Measurements from ENCODE around the gene YJU2.
"Not testable (repeated sequence)": the region's sequence is repeated elsewhere in the genome, so short reads cannot be mapped to it uniquely, and the experiment has no call there.

The YJU2 gene

DNA sequence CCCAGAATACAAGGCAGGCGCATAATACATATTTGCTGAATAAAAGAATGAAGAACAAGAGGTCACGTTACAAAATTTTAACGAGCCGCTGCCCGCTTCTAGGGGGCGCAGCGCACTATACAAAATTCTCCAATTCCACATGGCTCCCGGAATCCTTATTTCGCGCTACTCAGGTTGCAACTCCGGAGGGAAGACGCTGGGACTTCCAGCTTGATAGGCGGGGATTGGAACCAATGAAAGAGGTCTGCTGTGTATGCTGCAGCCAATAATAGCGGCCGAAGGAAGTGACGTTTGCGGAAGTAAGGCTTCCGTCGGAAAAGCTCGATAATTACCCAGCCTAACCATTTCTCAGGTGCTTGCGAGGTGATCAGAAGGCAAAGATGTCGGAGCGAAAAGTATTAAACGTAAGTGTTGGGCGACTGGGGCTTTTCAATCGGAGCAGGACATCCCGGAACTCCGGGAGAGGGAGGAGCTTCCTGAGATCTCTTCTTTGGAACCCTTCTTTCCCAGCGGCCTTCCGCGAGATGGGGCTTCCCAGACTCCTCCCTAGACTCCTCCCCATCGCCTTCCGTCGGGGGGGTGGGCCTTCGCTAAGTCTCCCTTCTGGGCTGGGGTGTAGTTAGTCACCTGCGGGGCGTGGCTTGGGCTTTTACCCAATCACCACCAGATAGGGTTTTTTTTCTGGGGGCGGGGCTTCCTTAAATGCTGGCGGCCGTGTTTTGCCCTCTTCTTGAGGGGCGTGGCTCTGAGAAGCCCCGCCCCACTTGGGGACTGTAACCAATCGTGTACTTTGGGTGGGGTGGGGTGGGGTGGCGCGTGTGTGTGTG lies at the start of gene YJU2:
TSS of gene YJU2 (plus strand) at position 314 of the 827 bp plus-strand sequence. CDS start at position 381, 67 bp downstream.
- peak; percentile 98 to 99 for DNase-seq (ENCODE audit: low read depth in 2 of 2)

DNA sequence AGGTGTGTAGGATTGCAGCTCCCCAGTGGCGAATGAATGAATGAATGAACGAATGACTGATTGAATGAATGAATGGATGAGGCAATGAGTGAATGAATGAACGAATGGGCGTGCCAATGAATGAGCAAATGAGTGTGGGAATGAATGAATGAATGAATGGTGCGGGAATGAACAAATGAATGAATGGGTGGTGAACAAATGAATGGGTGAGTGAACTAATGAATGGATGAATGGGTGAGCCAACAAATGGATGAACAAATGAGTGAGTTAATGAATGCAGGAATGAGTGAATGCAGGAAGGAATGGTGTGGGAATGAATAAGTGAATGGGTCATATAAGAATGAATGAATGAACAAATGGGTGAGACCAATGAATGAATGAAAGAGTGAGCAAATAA lies 49.7 kb upstream of the YJU2 start:
- no peak for DNase-seq (ENCODE audit: low read depth in 2 of 2)

DNA sequence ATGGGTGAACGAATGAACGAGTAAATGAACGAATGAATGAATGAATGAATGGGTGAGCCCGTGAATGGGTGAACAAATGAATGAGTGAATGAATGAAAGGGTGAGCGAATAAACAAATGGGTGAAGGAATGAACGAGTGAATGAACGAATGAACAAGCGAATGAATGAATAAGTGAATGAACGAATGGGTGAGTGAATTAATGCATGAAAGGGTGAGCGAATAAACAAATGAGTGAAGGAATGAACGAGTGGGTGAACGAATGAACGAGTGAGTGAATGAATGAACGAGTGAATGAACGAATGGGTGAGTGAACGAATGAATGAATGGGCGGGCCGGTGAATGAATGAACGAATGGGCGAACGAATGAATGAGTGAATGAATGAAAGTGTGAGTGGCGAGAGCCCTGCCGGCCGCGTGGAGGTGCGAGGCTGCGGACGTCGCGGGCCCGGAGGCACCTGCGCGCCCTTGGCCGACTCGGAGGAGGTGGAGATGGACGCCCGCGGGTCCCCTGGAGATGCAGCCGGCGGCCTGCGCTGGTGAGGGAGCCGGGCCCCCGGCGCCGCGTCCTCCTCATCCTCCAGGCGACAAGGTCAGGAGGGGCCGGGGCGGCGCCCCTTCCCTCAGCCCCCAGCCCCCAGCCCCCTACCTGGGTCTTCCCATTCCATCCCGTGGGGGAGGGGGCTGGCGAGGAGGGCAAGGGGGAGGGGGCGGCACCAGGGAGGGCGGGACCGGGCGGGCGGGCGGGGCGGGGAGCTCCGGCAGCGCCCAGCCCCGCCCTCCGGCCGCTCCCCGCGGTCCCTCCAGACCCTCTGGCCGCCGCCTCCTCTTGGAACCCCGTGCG lies 49.0 kb upstream of the YJU2 start:
- DNase-seq (ENCODE audit: low read depth in 2 of 2) = no peak

DNA sequence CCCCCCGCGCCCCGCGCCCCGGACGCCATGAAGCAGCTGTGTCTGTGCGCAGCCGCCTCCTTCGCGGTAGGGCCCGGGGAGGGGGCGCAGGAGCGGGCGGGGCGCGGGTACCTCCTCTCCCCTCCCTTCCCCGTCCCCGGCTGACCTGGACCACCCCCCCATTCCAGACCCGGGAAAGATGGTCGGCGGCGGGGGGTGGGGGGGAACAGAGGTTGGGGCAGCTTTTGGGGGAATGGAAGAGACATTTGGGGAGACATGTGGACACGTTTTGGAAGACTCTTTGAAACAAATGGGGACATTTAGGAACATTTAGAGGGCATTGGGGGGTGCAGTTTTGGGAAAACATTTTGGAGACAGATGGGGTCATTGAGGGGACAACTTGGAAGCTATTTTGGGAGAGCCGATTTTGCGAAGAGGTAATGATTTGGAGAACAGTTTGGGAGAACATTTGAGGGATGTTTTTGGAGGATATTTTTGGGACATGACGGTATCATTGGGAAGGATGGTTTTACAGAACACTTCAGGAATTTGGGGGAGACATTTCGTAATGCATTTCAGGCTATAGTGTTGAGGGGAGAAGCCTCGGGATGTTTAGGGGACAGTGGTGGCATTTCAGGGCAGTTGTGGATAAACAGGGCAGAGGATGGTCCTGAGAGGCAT lies 48.3 kb upstream of the YJU2 start:
- DNase-seq (ENCODE audit: low read depth in 2 of 2) = no peak

DNA sequence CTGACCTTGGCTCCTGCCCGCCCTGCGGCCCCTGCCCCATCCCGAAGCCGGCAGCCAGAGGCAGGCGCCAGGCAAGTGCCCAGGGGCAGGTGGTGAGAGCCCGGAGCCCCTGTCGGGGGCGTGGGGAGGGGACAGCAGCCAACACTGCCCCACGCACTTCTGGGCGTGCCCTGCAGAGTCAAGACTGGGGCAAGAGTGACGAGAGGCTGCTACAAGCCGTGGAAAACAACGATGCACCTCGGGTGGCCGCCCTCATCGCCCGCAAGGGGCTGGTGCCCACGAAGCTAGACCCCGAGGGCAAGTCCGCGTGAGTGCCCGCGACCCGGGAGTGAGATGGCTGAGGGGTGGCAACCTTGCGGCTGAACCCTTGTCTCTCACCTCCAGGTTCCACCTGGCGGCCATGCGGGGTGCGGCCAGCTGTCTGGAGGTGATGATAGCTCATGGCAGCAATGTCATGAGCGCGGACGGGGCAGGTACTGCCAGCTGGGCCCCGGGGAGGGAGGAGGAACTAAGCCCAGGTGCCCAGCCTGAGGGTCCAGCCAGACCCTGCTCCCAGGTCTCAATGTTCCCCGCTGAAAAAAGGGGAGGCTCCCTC lies 47.1 kb upstream of the YJU2 start:
- no peak for DNase-seq (ENCODE audit: low read depth in 2 of 2)

DNA sequence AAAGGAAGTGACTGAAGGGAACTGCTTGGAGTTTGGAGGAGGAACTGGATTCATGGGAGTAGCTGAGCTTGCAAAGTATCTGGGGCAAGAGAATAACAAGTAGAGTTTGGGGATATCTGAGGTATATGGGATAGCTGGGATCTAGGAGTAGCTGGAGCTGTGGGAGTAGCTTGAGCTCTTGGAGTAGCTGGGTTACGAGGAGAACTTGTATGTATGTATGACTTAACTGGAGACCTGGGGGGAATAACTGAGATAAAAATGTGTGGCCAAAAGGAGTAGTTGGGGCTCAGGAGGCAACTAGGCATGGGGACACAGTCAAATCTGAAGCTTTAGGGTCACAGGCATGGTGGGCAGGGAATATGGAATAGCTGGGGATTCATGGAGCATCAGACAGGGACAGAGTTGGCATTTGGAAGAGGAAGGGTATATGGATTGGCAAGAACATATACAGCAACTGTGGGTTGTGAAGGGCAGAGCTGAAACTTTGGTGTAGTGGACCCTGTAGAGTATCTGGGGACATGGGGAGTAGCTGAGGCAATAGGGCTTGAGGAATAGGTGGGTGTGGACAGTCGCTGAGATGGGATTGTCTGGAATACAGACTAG lies 45.8 kb upstream of the YJU2 start:
- no peak for DNase-seq (ENCODE audit: low read depth in 2 of 2)

DNA sequence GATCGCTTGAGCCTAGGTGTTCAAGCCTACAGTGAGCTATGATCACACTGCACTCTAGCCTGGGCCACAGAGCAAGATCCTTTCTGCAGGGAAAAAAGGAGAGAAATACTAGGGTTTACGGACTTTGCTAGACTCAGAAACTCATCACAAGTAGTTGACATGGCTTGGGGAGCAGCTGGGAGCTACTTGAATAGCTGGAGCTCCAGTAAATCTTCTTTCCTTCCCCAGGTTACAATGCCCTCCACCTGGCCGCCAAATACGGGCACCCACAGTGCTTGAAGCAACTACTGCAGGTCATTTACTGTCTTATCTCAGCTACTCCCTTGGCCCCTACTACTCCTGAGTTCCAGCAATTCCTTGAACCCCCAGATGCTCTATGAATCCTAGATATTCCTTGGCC lies 45.1 kb upstream of the YJU2 start:
- no peak for DNase-seq (ENCODE audit: low read depth in 2 of 2)

DNA sequence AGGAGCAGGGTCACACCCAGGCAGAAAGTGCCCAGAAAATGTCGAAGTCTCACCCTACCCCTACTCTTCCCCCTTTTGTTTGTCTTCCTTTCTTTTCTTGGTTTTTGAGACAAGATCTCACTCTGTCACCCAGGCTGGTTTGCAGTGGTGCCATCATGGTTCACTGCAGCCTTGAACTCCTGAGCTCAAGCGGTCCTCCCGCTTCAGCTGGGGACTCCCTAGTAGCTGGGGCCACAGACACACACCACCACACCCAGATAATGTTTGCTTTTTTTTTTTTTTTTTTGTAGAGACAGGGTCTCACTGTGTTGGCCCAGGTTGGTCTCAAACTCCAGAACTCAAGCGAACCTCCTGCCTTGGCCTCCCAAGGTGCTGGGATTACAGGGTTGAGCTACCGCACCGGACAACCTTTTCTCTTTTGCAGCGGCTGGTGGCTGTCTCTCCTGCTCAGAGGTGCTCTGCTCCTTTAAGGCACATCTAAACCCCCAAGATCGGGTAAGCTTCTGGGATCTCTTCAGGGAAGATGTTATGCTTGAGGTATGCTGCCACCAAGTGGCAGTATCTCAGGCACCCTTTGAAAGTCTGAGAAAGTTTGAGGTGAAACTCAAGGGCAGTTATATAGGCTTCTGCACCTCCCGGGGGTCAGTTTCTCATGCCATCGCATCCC lies 39.9 kb upstream of the YJU2 start:
- DNase-seq (ENCODE audit: low read depth in 2 of 2) = no peak

DNA sequence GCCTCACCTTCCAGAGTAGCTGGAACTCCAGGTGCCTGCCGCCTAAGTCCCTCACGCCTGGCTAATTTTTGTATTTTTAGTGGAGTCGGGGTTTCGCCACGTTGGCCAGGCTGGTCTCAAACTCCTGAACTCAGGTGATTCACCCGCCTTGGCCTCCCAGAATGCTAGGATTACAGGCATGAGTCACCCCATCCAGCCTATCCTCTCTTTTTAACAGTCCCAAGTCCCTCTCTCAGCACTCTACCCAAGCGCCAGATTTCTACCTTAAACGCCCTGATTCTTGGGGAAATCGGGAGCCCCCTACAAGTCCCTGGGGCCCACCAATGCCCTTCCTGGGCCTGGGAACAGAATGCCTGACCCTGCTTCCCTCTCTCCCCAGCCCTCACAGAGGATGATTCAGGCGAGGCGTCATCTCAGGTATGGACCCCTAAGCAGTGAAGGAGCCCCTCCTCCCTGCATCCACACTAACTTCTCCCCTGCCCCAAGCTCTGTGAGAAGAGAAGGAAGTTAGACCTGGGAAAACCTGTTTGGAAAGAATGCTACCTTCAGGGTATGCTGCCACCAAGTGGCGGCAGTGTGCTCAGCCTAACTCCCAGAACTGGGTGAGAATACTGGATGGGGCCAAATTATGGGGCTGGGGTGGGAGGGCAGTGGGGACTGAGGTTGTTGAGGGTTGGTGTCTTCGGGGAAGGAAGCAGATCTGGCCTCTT lies 38.3 kb upstream of the YJU2 start:
- no peak for DNase-seq (ENCODE audit: low read depth in 2 of 2)

DNA sequence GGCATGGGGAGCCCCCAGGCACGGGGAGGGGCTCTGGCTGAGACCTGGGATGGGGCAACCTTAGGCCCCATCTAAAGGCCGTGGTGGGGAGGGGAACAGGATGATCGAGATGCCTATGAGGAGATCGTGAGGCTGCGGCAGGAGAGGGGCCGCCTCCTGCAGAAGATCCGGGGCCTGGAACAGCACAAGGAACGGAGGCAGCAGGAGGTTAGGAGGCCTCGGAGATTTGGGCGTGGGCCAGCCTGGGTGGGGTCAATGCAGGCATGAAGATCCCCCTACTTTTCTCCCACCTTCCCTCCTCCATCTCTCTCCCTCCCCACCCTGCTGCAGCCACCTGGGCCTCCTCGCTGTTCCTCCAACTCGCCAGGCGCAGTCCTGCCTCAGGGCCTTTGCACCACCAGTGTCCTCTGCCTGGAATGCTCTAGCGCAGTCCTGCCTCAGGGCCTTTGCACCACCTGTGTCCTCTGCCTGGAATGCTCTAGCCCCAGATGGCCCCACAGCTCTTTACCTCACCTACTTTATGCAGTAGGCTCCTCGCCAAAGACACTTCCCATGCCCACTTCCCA lies 36.6 kb upstream of the YJU2 start:
- DNase-seq (ENCODE audit: low read depth in 2 of 2) = no peak

DNA sequence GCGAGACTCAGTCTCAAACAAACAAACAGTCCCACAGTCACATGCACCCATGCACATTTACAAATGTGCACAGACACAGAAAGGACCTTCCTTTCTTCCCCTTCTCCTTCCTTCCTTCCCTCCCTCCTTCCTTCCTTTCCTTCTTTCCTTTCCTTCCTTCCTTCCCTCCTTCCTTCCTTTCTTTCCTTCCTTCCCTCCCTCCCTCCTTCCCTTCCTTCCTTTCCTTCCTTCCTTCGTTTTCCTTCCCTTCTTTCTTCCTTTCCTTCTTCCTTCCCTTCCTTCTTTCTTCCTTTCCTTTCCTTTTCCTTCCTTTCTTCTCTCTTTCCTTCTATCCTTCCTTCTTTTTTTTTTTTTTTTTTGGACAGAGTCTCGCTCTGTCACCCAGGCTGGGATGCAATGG lies 33.8 kb upstream of the YJU2 start:
- DNase-seq (ENCODE audit: low read depth in 2 of 2) = no peak

DNA sequence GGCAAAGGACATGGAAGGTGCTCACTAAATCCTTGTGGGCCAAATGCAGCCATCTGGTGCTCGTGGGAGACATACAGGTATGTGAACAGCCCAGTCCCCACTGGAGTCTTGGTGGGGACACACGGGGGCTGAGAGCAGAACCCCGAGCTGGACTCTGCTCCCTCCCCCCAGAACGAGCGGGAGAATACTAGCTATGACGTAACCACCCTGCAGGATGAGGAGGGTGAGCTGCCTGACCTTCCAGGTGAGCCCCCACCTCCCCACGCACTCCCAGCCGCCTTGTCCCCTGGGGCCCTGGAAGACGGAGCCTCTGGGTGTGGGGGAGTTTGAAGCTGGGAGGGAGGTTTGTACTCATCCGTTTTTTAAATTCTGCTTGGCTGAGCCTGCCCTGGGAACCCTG lies 31.1 kb upstream of the YJU2 start:
- DNase-seq (ENCODE audit: low read depth in 2 of 2) = no peak

DNA sequence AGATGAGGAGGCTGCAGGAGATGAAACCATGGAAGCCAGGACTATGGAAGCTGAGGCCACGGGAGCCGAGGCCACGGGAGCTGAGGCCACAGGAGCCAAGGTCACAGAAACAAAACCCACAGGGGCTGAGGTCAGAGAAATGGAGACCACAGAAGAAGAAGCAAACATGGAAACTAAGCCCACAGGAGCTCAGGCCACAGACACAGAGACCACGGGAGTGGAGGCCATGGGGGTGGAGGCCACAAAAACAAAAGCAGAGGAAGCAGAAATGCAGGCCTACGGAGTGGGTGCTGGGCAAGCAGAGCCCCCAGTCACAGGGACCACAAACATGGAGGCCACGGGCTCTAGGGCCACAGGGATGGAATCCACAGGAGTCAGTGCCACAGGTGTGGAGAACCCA lies 30.0 kb upstream of the YJU2 start:
- no peak for DNase-seq (ENCODE audit: low read depth in 2 of 2)

DNA sequence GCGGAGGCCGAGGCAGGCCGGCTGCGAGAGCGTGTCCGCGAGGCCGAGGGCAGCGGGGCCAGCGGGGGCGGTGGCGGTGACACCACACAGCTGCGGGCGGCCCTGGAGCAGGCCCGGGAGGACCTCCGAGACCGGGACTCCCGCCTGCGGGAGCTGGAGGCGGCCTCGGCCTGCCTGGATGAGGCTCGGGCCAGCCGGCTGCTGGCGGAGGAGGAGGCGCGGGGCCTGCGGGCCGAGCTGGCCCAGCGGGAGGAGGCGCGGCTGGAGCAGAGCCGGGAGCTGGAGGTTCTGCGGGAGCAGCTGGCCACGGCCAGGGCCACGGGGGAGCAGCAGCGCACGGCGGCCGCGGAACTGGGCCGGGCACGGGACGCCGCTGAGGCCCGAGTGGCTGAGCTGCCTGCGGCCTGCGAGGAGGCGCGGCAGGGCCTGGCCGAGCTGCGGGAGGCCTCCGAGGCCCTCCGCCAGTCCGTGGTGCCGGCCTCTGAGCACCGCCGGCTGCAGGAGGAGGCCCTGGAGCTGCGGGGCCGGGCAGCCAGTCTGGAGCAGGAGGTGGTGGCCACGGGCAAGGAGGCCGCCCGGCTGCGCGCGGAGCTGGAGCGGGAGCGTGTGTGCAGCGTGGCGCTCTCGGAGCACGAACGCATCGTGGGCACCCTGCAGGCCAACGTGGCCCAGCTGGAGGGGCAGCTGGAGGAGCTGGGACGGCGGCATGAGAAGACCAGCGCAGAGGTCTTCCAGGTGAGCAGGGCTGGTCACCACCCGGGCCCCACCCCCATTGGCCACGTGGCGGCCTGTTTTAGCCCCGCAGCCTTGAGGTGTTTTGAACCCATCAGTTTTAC lies 29.2 kb upstream of the YJU2 start:
- no peak for DNase-seq (ENCODE audit: low read depth in 2 of 2)

DNA sequence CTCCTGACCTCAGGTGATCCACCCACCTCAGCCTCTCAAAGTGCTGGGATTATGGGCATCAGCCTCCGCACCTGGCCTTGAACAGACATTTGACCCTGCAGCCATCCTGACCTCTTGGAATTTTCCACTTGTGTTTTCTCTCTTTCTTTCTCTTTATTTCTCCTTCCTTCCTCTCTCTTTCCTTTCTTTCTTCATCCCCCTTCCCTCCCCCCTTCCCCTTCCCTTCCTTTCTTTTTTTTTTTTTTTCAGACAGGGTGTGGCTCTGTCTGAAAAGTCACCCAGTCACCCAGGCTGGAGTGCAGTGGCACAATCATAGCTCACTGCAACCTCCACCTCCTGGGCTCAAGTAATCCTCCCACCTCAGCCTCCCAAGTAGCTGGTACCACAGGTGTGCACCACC lies 28.4 kb upstream of the YJU2 start:
- not testable (repeated sequence) for DNase-seq (ENCODE audit: low read depth in 2 of 2)

DNA sequence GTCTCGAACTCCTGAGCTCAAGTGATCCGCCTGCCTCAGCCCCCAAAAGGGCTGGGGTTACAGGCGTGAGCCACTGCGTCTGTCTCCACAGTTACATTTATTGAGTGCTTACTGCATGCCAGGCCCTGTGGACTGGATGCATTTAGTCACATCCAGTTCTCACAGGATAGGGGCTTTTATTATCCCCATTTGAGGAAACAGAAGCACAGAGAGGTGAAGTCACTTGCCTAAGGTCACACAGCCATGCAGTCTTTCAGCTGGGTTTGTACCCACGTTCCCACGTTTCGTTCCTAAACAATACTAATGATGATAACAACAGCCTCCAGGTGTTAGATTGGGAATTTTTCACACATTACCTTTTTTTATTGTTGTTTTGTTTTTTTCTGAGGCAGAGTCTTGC lies 26.7 kb upstream of the YJU2 start:
- DNase-seq (ENCODE audit: low read depth in 2 of 2) = no peak

DNA sequence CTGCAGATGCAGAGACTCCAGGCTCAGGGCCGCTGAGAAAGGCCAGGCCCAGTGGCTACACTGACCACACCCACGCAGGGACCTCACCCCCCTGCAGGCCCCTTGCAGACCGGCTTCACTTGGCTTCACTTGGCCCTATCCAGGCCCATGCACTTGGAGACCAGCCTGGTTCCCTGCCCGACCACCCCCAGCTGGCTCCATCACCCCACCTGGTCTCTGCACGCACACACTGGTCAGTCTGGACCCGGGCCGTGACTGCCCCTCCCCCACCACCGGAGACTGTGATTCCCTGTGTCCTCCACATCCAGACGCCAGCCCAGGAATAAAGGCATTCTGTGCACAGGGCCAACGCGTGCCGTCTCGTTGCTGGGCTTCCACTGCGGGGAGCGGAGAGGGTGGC lies 22.4 kb upstream of the YJU2 start:
- DNase-seq (ENCODE audit: low read depth in 2 of 2) = no peak

DNA sequence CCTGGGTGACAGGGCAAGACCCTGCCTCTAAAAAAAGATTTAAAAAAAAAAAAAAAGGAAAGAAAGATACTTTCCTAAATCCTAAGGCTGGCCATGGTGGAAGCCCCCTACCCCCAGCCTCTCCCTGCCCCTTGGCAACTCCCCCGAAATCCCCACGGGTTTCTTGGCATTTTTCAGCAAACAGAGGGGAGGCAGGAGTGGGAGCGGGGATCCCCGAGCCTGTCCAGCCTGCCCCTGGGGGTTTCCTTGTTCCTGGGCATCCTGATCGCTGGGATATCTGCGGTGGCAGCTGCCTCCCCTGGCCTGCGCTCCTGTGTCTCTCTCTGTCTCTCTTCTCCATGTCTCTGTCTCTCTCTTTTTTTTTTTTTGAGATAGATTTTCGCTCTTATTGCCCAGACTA lies 21.0 kb upstream of the YJU2 start:
- DNase-seq (ENCODE audit: low read depth in 2 of 2) = no peak

DNA sequence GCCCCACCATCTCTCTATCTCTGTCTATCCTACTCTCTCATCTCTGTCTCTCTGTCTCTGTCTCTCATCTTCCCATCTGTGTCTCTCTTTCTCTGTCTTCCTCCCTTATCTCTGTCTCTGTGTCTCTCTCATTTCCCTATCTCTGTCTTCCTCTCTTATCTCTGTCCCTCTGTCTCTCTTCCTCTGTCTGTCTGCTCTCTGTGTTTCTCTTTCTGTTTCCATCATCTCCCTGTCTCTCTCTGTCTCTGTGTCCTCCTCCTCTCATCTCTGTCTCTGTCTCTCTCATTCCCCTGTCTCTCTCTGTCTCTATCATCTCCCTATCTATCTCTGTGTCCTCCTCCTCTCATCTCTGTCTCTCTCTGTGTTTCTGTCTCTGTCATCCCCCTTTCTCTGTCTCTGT lies 19.1 kb upstream of the YJU2 start:
- DNase-seq (ENCODE audit: low read depth in 2 of 2) = no peak
